H9 (cell line): ENCODE results near the gene SEMA3D. TPM values are rescaled to one million over a fixed set of nuclear protein-coding genes. Genes with fewer than 3 reads are reported as not detected.

ENCODE experiments used
- DNase-seq: peaks from one replicate; pipeline ENCODE4 v3.0.0-alpha.2; 2017
- H2AFZ ChIP-seq: one replicate; pipeline ENCODE4 v1.6.1; 2013; ENCODE audit warnings: mild to moderate bottlenecking, low read length, control low read depth, moderate library complexity
- H2AK5ac ChIP-seq: 2 replicates; pipeline ENCODE4 v1.6.1; 2013; ENCODE audit warnings: low read length, control low read depth, mixed read lengths; ENCODE audit not compliant: insufficient read length
- H2BK120ac ChIP-seq: one replicate; pipeline ENCODE4 v1.6.1; 2013; ENCODE audit warnings: low read depth, mild to moderate bottlenecking, low read length, control low read depth, inconsistent platforms; ENCODE audit not compliant: poor library complexity, severe bottlenecking
- H2BK12ac ChIP-seq: 2 replicates; pipeline ENCODE4 v1.6.1; 2013; ENCODE audit warnings: low read length, control low read depth, mixed read lengths, low read depth; ENCODE audit not compliant: insufficient read length
- H2BK15ac ChIP-seq: 2 replicates; pipeline ENCODE4 v1.6.1; 2013; ENCODE audit warnings: low read depth, low read length, control low read depth
- H2BK20ac ChIP-seq: one replicate; pipeline ENCODE4 v1.6.1; 2013; ENCODE audit warnings: low read depth, mild to moderate bottlenecking, low read length, control low read depth, inconsistent platforms; ENCODE audit not compliant: poor library complexity, severe bottlenecking
- H2BK5ac ChIP-seq: 2 replicates; pipeline ENCODE4 v1.6.1; 2013; ENCODE audit warnings: low read length, control low read depth, mixed read lengths; ENCODE audit not compliant: insufficient read length
- H3K14ac ChIP-seq: 2 replicates; pipeline ENCODE4 v1.6.1; 2013; ENCODE audit warnings: low read length, control low read depth; ENCODE audit not compliant: insufficient read depth
- H3K18ac ChIP-seq: 2 replicates; pipeline ENCODE4 v1.6.1; 2013; ENCODE audit warnings: low read depth, mild to moderate bottlenecking, mixed read lengths, low read length, control low read depth; ENCODE audit not compliant: insufficient read length
- H3K23ac ChIP-seq: 2 replicates; pipeline ENCODE4 v1.6.1; 2013; ENCODE audit warnings: low read length, control low read depth, mixed read lengths, low read depth; ENCODE audit not compliant: insufficient read length
- H3K23me2 ChIP-seq: 2 replicates; pipeline ENCODE4 v1.6.1; 2013; ENCODE audit warnings: low read depth, mild to moderate bottlenecking, mixed read lengths, low read length, control low read depth; ENCODE audit not compliant: insufficient read length, poor library complexity, severe bottlenecking
- H3K27ac ChIP-seq: 2 replicates; pipeline ENCODE4 v1.5.1; 2013; ENCODE audit warnings: low read length, control low read depth, mixed read lengths, low read depth; ENCODE audit not compliant: insufficient read length
- H3K27me3 ChIP-seq: 2 replicates; pipeline ENCODE4 v1.6.1; 2013; ENCODE audit warnings: low read length, control low read depth, inconsistent platforms; ENCODE audit not compliant: insufficient read depth
- H3K4ac ChIP-seq: 2 replicates; pipeline ENCODE4 v1.6.1; 2013; ENCODE audit warnings: low read depth, mild to moderate bottlenecking, control low read depth, inconsistent platforms, low read length, moderate library complexity
- H3K4me1 ChIP-seq: 2 replicates; pipeline ENCODE4 v1.6.1; 2013; ENCODE audit warnings: low read length, control low read depth, inconsistent platforms; ENCODE audit not compliant: insufficient read depth
- H3K4me2 ChIP-seq: 2 replicates; pipeline ENCODE4 v1.6.1; 2013; ENCODE audit warnings: low read length, control low read depth, mixed read lengths; ENCODE audit not compliant: insufficient read length, insufficient read depth
- H3K56ac ChIP-seq: 2 replicates; pipeline ENCODE4 v1.6.1; 2013; ENCODE audit warnings: low read depth, mild to moderate bottlenecking, mixed read lengths, low read length, control low read depth; ENCODE audit not compliant: insufficient read length
- H3K79me1 ChIP-seq: 2 replicates; pipeline ENCODE4 v1.6.1; 2013; ENCODE audit warnings: low read depth, mild to moderate bottlenecking, moderate library complexity, low read length, control low read depth, inconsistent platforms; ENCODE audit not compliant: insufficient read depth, poor library complexity, severe bottlenecking
- H3K79me2 ChIP-seq: 2 replicates; pipeline ENCODE4 v1.6.1; 2013; ENCODE audit warnings: low read length, control low read depth, inconsistent platforms; ENCODE audit not compliant: insufficient read depth
- H3K9ac ChIP-seq: 2 replicates; pipeline ENCODE4 v1.6.1; 2013; ENCODE audit warnings: low read length, control low read depth, mixed read lengths; ENCODE audit not compliant: insufficient read length; ENCODE audit errors: extremely low read depth
- H3K9me3 ChIP-seq: one replicate; pipeline ENCODE4 v1.6.1; 2013; ENCODE audit warnings: low read depth, low read length, inconsistent platforms; ENCODE audit not compliant: control insufficient read depth
- H3T11ph ChIP-seq: one replicate; pipeline ENCODE4 v1.6.1; 2013; ENCODE audit warnings: mild to moderate bottlenecking, low read length, control low read depth, inconsistent platforms
- H4K20me1 ChIP-seq: one replicate; pipeline ENCODE4 v1.6.1; 2013; ENCODE audit not compliant: control insufficient read depth, insufficient read length, insufficient read depth
- H4K5ac ChIP-seq: 2 replicates; pipeline ENCODE4 v1.6.1; 2013; ENCODE audit warnings: low read depth, mild to moderate bottlenecking, mixed read lengths, low read length, control low read depth; ENCODE audit not compliant: insufficient read length
- H4K8ac ChIP-seq: replicated peaks from 2 replicates; pipeline ENCODE4 v1.6.1; 2013; ENCODE audit warnings: low read length, control low read depth, mixed read lengths, low read depth; ENCODE audit not compliant: insufficient read length
- H4K91ac ChIP-seq: 2 replicates; pipeline ENCODE4 v1.6.1; 2013; ENCODE audit warnings: low read depth, mild to moderate bottlenecking, moderate library complexity, mixed read lengths, low read length, control low read depth; ENCODE audit not compliant: insufficient read length
- H3K27ac Mint-ChIP-seq, 3 experiments: 2 replicates in 2 of 3; 3 replicates in 1 of 3; pipeline ENCODE4 v1.8.0; 2020 to 2021; ENCODE audit warnings: mixed read lengths in 3 of 3, mild to moderate bottlenecking in 1 of 3, moderate library complexity in 1 of 3
- H3K27me3 Mint-ChIP-seq: 2 replicates; pipeline ENCODE4 v1.8.0; 2021; ENCODE audit warnings: low read depth, mild to moderate bottlenecking, moderate library complexity, mixed read lengths
- H3K36me3 Mint-ChIP-seq, 3 experiments: 2 replicates in 2 of 3; 3 replicates in 1 of 3; pipeline ENCODE4 v1.8.0; 2020 to 2021; ENCODE audit warnings: low read depth in 3 of 3, mixed read lengths in 3 of 3; ENCODE audit not compliant: insufficient read depth in 1 of 3
- H3K4me1 Mint-ChIP-seq, 2 experiments: 2 replicates each; pipeline ENCODE4 v1.8.0; 2020; ENCODE audit warnings: mixed read lengths in 2 of 2
- H3K4me3 Mint-ChIP-seq, 2 experiments: 2 replicates in 1 of 2; 3 replicates in 1 of 2; pipeline ENCODE4 v1.8.0; 2020 to 2021; ENCODE audit warnings: mild to moderate bottlenecking in 2 of 2, mixed read lengths in 2 of 2, moderate library complexity in 1 of 2
- H3K9me3 Mint-ChIP-seq, 2 experiments: 2 replicates in 1 of 2; 3 replicates in 1 of 2; pipeline ENCODE4 v1.8.0; 2020; ENCODE audit warnings: mild to moderate bottlenecking in 2 of 2, mixed read lengths in 2 of 2, moderate library complexity in 1 of 2
- WGBS: extraction: QIAGEN DNeasy Blood & Tissue Kit; methylation state at CpG from one replicate; pipeline ENCODE4 v1.1.7; 2013; ENCODE audit warnings: missing lambda C conversion rate, low lambda C conversion rate, mixed read lengths; ENCODE audit not compliant: insufficient read length; ENCODE audit errors: extremely low coverage; 5-methylcytosine and 5-hydroxymethylcytosine counted together
- total RNA-seq: library from RNA; stranded (reverse); gene quantifications from 2 replicates; pipeline ENCODE4 v1.2.1, GENCODE V29; 2021
- TF ChIP-seq, protein P1 (sequence below): fragments of 200-600 bp; sonication (generic); conservative IDR thresholded peaks from 3 replicates; pipeline ENCODE4 v1.8.0; 2021; ENCODE audit warnings: antibody characterized with exemption, mild to moderate bottlenecking

Gene SEMA3D
- total RNA-seq, 1 experiment from 2014 or later = 5.4 TPM

DNA sequence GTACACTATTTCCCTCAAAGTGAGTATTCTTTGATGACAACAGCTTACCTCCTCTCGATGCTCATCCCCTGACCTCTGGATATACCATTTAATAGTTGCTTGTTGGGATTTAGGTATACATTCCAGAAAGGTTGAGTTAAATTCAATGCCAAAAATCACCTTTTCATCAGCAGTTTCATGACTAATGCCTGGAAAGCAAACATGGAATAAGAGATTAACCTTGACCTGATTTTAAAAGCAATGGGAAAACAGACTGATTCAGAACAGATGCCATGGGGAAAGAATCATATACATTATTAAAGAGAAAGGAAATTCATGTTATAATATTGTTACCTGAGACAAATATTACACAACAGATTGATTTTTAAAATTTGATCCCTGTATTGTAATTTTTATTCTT lies 180.1 kb downstream of the SEMA3D start:
- Mint-ChIP-seq H3K27ac (no peak overlapping the region), H3K4me1 (peaks cover 3 to 4% of the 10 kb centered on the region in 2 experiments), H3K36me3 (no peaks in the 10 kb centered on the region), H3K4me3 (no peak overlapping the region), H3K9me3 (no peaks in the 10 kb centered on the region), H3K27me3 (no peaks in the 10 kb centered on the region)
- no peak overlapping the region for H2AK5ac ChIP-seq
- H3K4ac ChIP-seq = no peak overlapping the region
- H4K91ac ChIP-seq = no peak overlapping the region
- H3K9me3 ChIP-seq = no peaks in the 10 kb centered on the region
- H3K27ac ChIP-seq = no peak overlapping the region
- no peak overlapping the region for H2BK5ac ChIP-seq
- no peak overlapping the region for H4K5ac ChIP-seq
- TF ChIP-seq, protein P1, sequence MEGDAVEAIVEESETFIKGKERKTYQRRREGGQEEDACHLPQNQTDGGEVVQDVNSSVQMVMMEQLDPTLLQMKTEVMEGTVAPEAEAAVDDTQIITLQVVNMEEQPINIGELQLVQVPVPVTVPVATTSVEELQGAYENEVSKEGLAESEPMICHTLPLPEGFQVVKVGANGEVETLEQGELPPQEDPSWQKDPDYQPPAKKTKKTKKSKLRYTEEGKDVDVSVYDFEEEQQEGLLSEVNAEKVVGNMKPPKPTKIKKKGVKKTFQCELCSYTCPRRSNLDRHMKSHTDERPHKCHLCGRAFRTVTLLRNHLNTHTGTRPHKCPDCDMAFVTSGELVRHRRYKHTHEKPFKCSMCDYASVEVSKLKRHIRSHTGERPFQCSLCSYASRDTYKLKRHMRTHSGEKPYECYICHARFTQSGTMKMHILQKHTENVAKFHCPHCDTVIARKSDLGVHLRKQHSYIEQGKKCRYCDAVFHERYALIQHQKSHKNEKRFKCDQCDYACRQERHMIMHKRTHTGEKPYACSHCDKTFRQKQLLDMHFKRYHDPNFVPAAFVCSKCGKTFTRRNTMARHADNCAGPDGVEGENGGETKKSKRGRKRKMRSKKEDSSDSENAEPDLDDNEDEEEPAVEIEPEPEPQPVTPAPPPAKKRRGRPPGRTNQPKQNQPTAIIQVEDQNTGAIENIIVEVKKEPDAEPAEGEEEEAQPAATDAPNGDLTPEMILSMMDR = no peak
- no CpG with 5 or more reads among the region's 1 CpG for WGBS
- no peak overlapping the region for H3K4me2 ChIP-seq
- no peaks in the 10 kb centered on the region for H4K20me1 ChIP-seq
- H3K23me2 ChIP-seq = no peaks in the 10 kb centered on the region
- no peak overlapping the region for H3K56ac ChIP-seq
- H2BK15ac ChIP-seq = no peak overlapping the region
- no peak overlapping the region for H3K18ac ChIP-seq
- H3K14ac ChIP-seq = no peak overlapping the region
- H3K79me1 ChIP-seq = no peaks in the 10 kb centered on the region
- no peak overlapping the region for H3K9ac ChIP-seq
- no peak overlapping the region for H3T11ph ChIP-seq
- H2BK120ac ChIP-seq = no peak overlapping the region
- no peak overlapping the region for H2BK20ac ChIP-seq
- no peak overlapping the region for H2BK12ac ChIP-seq
- no peaks in the 10 kb centered on the region for H3K27me3 ChIP-seq
- H2AFZ ChIP-seq = no peak overlapping the region
- no peaks in the 10 kb centered on the region for H3K79me2 ChIP-seq
- H3K23ac ChIP-seq = no peak overlapping the region
- H4K8ac ChIP-seq = no peak overlapping the region
- no peak for DNase-seq
- no peaks in the 10 kb centered on the region for H3K4me1 ChIP-seq
